Loucy (cell line): ENCODE results near the gene UROD.

Source experiments
- H2AFZ ChIP-seq: fragments of 200-600 bp; sonication (generic); 2 replicates; pipeline ENCODE4 v1.6.0; 2016; ENCODE audit warnings: antibody characterized with exemption, mild to moderate bottlenecking, low read length, moderate library complexity
- H3F3A ChIP-seq: fragments of 200-600 bp; 2 replicates; pipeline ENCODE4 v1.6.0; 2016; ENCODE audit warnings: antibody characterized with exemption, low read depth, mild to moderate bottlenecking
- H3K27me3 ChIP-seq: fragments of 200-600 bp; sonication (generic); 2 replicates; pipeline ENCODE4 v1.6.1; 2014; ENCODE audit warnings: low read length, mild to moderate bottlenecking; ENCODE audit not compliant: insufficient read depth, poor library complexity, severe bottlenecking
- H3K36me3 ChIP-seq: fragments of 200-600 bp; sonication (generic); 2 replicates; pipeline ENCODE4 v1.6.1; 2016; ENCODE audit warnings: low read length; ENCODE audit not compliant: insufficient read depth
- H3K4me1 ChIP-seq: fragments of 200-600 bp; sonication (generic); 2 replicates; pipeline ENCODE4 v1.5.1; 2014; ENCODE audit warnings: low read length, mild to moderate bottlenecking; ENCODE audit not compliant: insufficient read depth, poor library complexity, severe bottlenecking
- H3K4me2 ChIP-seq: fragments of 200-600 bp; sonication (generic); 2 replicates; pipeline ENCODE4 v1.6.0; 2014; ENCODE audit warnings: antibody characterized with exemption, low read length, low read depth, mild to moderate bottlenecking; ENCODE audit not compliant: poor library complexity, severe bottlenecking
- H3K4me3 ChIP-seq: fragments of 200-600 bp; sonication (generic); 2 replicates; pipeline ENCODE4 v1.5.1; 2014; ENCODE audit warnings: low read length, mild to moderate bottlenecking, mixed read lengths; ENCODE audit not compliant: poor library complexity, severe bottlenecking
- H3K79me2 ChIP-seq: fragments of 200-600 bp; sonication (generic); 2 replicates; pipeline ENCODE4 v1.6.1; 2014; ENCODE audit warnings: low read length; ENCODE audit not compliant: insufficient read depth
- H3K9ac ChIP-seq: fragments of 200-600 bp; sonication (generic); 2 replicates; pipeline ENCODE4 v1.6.0; 2014; ENCODE audit warnings: mild to moderate bottlenecking, low read depth, low read length, moderate library complexity; ENCODE audit not compliant: poor library complexity, severe bottlenecking
- H3K9me2 ChIP-seq: fragments of 200-600 bp; sonication (generic); replicated peaks from 2 replicates; pipeline ENCODE4 v1.6.1; 2016; ENCODE audit warnings: low read depth, low read length, mixed read lengths
- H3K9me3 ChIP-seq: fragments of 200-600 bp; sonication (generic); 2 replicates; pipeline ENCODE4 v1.6.1; 2014; ENCODE audit warnings: mild to moderate bottlenecking, antibody characterized with exemption, low read length, low read depth; ENCODE audit not compliant: insufficient read depth
- H4K20me1 ChIP-seq: fragments of 200-600 bp; sonication (generic); 2 replicates; pipeline ENCODE4 v1.6.0; 2014; ENCODE audit warnings: antibody characterized with exemption, low read length, mild to moderate bottlenecking; ENCODE audit not compliant: insufficient read depth, poor library complexity, severe bottlenecking
- EZH2phosphoT487 ChIP-seq: fragments of 200-600 bp; IDR thresholded peaks from 2 replicates; pipeline ENCODE4 v1.6.1; 2018; ENCODE audit warnings: antibody characterized with exemption, mild to moderate bottlenecking, moderate library complexity, borderline replicate concordance
- TF ChIP-seq, protein P1 (sequence below): fragments of 200-600 bp; sonication (generic); conservative IDR thresholded peaks from 2 replicates; pipeline ENCODE4 v1.5.1; 2014; ENCODE audit warnings: mild to moderate bottlenecking, antibody characterized with exemption, low read length

Gene UROD

DNA sequence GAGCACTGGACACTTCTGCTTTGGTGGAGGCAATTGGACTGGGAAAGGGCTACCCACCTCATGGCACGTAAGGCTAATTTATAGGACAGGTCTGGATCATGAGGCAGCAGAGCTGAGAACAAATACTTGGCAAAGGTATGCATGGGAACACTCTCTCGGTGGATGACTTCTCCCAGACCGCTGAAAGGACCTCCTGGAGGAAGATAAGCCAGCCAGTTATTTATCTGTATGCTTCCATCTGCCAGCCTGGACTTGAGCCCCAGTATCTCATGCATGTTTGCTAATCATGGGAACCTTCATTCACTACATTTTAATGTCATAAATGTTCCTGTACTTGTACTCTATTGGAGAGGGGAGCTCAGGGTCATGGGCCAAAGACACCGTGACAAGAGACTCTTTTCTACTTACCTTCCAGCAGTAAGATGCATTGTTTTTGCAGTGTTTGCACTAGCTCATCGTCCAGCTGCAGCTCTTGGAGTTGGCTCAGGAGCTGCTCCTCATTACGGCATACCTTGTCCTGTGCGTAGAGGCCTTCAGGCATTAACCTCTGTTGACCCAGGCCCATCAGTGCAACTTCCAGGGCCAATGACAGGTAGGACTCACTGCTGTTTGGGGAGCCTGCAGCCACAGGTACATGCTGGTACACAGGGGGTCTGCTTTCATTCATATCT, 23.7 kb downstream of the UROD start:
- H3F3A ChIP-seq: peaks cover 5% of the 10 kb centered on the region; the same call in 1 of the 2 replicates
- H3K4me3 ChIP-seq: no peak overlapping the region

DNA sequence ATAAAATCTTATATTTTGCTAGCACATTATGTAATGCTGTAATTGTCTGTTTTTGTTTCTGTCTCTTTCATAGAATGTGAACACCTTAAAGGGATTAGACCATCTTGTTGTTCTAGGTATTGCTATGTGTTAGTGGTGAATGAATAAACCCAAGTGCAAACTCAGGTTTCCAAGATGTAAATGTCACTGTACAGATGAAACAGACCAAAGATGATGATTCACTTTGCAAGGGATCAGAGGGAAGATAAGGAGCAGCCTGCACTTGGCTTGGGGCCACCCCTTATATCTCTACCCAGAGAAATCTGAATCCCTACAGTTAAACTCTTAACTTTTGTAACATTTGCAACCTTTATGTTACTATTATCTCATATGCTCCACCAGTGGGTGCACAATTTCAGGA, 25.4 kb downstream of the UROD start:
- Histone ChIP-seq H3K9ac (no peak overlapping the region), H3K4me2 (no peak overlapping the region), H2AFZ (no peak overlapping the region; the same call in 1 of the 2 replicates), H3K27me3 (no peaks in the 10 kb centered on the region), H3K36me3 (peaks cover 18% of the 10 kb centered on the region; the same call in 1 of the 2 replicates), H3F3A (peaks cover 5% of the 10 kb centered on the region; the same call in 1 of the 2 replicates), H4K20me1 (no peaks in the 10 kb centered on the region), H3K9me3 (no peaks in the 10 kb centered on the region), H3K4me3 (no peak overlapping the region), H3K79me2 (no peaks in the 10 kb centered on the region), H3K4me1 (no peaks in the 10 kb centered on the region), H3K9me2 (no peaks in the 10 kb centered on the region)
- no peak for TF ChIP-seq EZH2phosphoT487
- TF ChIP-seq, protein P1, sequence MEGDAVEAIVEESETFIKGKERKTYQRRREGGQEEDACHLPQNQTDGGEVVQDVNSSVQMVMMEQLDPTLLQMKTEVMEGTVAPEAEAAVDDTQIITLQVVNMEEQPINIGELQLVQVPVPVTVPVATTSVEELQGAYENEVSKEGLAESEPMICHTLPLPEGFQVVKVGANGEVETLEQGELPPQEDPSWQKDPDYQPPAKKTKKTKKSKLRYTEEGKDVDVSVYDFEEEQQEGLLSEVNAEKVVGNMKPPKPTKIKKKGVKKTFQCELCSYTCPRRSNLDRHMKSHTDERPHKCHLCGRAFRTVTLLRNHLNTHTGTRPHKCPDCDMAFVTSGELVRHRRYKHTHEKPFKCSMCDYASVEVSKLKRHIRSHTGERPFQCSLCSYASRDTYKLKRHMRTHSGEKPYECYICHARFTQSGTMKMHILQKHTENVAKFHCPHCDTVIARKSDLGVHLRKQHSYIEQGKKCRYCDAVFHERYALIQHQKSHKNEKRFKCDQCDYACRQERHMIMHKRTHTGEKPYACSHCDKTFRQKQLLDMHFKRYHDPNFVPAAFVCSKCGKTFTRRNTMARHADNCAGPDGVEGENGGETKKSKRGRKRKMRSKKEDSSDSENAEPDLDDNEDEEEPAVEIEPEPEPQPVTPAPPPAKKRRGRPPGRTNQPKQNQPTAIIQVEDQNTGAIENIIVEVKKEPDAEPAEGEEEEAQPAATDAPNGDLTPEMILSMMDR: no peak

More for the DNA sequence above, 23.7 kb downstream of the UROD start:
- Histone ChIP-seq H3K79me2 (no peaks in the 10 kb centered on the region), H2AFZ (no peak overlapping the region), H3K4me1 (no peaks in the 10 kb centered on the region), H3K9me2 (no peaks in the 10 kb centered on the region), H3K27me3 (no peaks in the 10 kb centered on the region), H3K4me2 (no peak overlapping the region), H3K9ac (no peak overlapping the region), H3K36me3 (peaks cover 16% of the 10 kb centered on the region; the same call in 1 of the 2 replicates), H3K9me3 (no peaks in the 10 kb centered on the region), H4K20me1 (no peaks in the 10 kb centered on the region)
- no peak for TF ChIP-seq EZH2phosphoT487
- TF ChIP-seq, protein P1: no peak

DNA sequence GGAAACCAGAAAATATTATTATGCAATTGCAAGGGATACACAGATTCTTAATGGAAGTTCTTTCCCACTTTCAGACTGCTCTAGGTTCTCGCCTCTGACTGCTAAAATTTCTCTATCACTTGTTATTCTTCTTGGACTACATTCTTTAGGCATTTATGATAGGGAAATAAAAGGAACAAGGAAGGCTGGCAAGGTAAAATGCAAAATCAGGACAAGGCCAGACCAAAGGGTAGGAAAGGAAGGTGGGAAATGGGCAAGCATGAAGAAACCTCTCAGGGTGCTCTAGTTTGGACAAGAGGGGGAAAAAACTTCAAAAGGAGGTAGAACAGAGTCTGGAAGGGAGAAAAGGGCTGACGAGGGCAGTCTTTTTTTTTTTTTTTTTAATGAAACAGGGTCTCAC, 26.2 kb downstream of the UROD start:
- TF ChIP-seq, protein P1: no peak
- no peak for TF ChIP-seq EZH2phosphoT487
- Histone ChIP-seq H3K4me3 (no peak overlapping the region), H3K27me3 (no peaks in the 10 kb centered on the region), H4K20me1 (no peaks in the 10 kb centered on the region), H3K9me2 (no peaks in the 10 kb centered on the region), H3K4me2 (no peak overlapping the region), H2AFZ (no peak overlapping the region), H3K79me2 (no peaks in the 10 kb centered on the region), H3F3A (peaks cover 3% of the 10 kb centered on the region; the same call in 1 of the 2 replicates), H3K9me3 (no peaks in the 10 kb centered on the region), H3K4me1 (no peaks in the 10 kb centered on the region), H3K9ac (no peak overlapping the region), H3K36me3 (peaks cover 26% of the 10 kb centered on the region; the same call in 1 of the 2 replicates)
